D721Med (cell line): Measurements from ENCODE around the gene TNS2.

Experiments
- DNase-seq: peaks from one replicate; pipeline ENCODE4 v3.0.0; 2011; ENCODE audit warnings: low spot score; ENCODE audit not compliant: insufficient read length
- FAIRE-seq: peaks from 2 replicates; lab custom pipeline; 2011; peaks lifted over from hg19 to GRCh38; lab: Jason Lieb, UNC
- TF ChIP-seq, protein P1 (sequence below): IDR thresholded peaks from 2 replicates; pipeline ENCODE4 v1.5.1; 2012; ENCODE audit warnings: mild to moderate bottlenecking, control low read depth; ENCODE audit not compliant: insufficient read depth; ENCODE audit errors: missing control alignments

The TNS2 gene

DNA sequence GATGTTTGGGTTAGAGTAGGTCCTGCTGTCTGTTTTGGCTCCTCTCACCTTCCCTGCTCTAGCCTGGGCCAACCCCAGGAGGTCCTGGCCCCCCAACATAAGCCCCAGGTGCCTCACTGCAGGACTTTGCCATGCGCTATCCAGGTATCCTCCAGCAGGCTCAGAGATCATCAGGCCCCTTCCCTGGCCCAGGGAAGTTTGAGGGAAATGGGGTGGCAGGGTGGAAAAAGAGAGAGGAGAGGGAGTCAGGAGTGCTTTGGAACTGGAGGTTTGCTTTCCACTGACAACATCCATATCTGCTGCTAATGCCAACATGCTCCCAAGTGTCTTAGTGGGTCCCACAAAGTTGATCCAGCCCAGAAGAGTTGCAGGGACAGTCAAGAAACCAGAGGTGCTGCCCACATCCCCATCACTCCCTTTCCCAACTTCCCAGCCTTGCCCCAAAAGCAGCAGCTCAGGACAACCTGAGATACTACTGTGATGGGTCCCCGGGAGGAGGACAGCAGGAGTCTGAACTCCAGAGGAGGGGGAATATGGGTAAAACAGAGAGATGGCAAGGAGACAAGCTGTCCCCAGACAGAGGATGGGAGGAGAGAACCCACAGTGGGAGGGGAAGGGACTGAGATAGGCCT lies 677 bp downstream of the TNS2 start:
- FAIRE-seq (no peak), DNase-seq (no peak)
- TF ChIP-seq, protein P1, sequence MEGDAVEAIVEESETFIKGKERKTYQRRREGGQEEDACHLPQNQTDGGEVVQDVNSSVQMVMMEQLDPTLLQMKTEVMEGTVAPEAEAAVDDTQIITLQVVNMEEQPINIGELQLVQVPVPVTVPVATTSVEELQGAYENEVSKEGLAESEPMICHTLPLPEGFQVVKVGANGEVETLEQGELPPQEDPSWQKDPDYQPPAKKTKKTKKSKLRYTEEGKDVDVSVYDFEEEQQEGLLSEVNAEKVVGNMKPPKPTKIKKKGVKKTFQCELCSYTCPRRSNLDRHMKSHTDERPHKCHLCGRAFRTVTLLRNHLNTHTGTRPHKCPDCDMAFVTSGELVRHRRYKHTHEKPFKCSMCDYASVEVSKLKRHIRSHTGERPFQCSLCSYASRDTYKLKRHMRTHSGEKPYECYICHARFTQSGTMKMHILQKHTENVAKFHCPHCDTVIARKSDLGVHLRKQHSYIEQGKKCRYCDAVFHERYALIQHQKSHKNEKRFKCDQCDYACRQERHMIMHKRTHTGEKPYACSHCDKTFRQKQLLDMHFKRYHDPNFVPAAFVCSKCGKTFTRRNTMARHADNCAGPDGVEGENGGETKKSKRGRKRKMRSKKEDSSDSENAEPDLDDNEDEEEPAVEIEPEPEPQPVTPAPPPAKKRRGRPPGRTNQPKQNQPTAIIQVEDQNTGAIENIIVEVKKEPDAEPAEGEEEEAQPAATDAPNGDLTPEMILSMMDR, result no peak

DNA sequence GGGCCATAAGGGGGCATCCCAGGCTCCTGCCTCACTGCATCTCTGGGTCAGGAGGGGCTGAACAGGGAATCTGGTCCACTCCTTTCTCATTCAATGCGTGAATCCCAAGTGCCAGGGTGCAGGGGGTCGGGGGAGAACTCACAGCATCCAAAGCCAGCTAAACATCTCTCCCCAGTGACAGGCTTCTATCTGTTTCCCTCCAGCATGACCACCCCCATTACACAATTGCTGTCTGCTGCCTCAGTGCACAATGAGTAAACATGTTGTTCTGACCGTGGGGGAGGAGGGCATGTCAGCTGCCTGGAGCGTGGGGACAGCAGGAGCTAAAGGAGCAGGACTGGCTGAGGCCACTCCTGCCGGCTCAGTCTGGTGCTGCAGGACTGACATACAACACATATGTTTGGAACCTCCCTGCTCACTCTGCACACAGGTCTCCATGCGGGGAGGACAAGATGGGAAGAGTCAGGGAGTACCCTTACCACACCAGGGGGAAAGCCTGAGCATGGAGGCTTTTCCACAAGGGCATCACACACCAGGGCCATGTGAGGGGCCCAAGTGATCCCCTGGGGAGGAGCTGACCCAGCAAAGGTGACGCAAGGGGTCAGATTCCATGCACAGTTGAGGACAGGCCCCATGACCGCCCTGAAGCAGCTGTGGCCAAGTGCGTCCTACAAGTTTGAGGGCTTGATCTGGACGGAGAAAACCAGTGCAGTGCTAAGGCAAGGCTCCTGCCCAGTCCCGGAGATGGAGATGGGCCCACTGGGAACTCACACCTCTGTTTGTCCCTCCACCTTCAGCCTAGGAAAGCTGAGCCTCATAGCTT lies 1.4 kb downstream of the TNS2 start:
- FAIRE-seq (no peak), DNase-seq (no peak)
- TF ChIP-seq, protein P1, result no peak

DNA sequence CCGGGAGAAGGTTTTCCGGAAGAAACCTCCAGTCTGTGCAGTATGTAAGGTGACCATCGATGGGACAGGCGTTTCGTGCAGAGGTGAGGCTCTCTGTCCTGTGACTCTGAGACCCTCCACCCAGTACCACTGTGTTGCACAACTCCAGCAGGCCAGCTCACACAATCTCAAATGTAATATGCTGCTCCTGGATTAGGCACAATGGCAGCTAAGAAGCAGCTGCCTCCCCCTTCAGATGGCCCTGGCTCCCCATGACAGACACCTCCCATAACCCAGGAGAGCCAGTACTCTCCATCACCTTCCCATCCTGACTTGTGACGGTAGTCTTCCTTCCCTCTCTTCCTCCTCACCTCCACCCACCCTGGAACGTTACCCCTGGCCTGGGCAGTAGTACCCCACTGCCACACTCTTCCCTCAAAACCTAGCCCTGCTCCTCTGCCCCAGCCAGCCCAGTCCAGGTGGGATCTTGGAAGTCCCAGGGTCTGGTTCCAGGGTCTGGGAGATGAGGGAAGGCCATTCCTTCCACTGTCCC lies 2.1 kb downstream of the TNS2 start:
- no peak for DNase-seq
- TF ChIP-seq, protein P1, result no peak
- no peak for FAIRE-seq

DNA sequence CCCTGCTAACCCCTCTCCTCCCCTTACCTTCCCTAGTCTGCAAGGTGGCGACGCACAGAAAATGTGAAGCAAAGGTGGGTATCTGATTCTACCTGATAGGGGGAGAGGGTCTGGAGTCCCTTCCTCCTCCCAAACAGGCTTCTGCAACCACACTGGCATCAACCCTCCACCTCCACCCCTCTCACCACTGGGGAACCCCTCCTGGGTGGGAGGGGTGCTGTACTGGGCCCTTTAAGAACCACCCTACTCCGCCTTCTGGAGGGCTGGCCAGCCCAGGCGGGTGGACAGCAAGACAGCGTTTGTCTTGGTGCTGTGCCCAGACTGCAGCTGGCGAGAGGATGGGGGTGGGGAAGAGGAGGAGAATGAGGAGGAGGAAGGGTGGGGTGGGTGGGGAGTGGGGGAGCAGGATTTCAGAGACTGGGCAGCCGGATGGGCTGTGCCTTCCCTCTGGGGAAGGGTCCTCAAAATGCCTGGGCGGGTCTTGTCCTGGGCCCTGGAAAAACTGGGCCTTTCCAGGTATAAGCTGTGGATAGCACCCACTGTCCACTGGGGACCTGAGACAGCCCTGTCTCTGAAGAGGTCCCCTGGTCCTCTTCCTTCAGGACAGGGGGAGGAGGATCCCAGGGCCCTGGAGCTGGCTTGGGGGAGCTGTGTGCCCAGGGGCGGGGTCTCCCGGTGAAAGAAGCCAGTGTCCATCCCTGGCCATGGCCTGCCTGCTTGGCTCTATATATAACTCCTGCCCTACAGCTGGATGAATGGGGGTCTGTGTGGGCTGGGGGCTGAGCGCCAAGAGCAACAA lies 2.8 kb downstream of the TNS2 start:
- FAIRE-seq, result no peak
- TF ChIP-seq, protein P1, result no peak
- no peak for DNase-seq

DNA sequence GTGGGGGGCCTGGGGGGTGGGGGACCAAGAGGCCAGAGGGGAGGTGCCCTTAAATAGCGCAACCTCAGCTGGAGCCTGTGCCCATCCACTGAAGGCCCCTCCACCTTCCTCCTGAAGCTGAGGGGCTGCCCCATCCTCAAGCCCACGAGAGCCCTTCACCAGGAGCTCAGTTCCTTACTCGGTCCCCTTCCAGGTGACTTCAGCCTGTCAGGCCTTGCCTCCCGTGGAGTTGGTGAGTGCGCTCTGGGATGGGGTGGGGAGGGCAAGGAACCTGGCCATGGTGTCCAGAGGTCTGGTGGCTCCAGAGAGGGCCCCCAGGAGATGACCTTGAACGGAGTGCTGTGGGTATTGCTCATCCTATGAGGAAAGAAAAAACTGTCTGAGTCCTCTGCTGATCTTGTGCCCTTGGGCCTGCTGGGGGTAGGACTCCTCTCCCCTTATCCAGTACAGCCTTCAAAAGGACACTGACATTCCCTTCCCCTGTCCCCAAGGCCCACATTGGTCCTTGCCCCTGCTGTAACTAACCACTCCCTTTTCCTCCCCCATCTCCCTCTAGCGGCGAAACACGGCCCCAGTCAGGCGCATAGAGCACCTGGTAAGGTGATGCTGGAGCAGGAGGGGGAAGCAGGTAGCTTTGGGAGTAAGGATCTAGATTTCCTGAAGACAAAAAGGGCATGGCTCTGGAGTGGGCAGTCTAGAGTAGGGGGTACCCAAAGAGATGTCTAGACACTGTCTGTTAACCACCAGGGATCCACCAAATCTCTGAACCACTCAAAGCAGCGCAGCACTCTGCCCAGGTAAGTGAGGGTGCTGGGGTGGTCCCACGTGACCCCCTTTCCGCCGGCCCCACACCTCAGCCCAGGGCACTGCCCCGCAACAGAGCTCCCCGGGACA lies 3.6 kb downstream of the TNS2 start:
- no peak for FAIRE-seq

More for the DNA sequence above, 3.6 kb downstream of the TNS2 start:
- TF ChIP-seq, protein P1, result peak; percentile 51
- no peak for DNase-seq
